H1 (cell line): ENCODE results near the gene ABI1. TPM values are rescaled to one million over a fixed set of nuclear protein-coding genes. Genes with fewer than 3 reads are reported as not detected.

Experiments
- ATF3 ChIP-seq: IDR thresholded peaks from 2 replicates; pipeline ENCODE4 v1.6.1; 2011; ENCODE audit warnings: low read depth, mild to moderate bottlenecking, low read length; ENCODE audit not compliant: insufficient read depth
- CHD1 ChIP-seq: IDR thresholded peaks from 2 replicates; pipeline ENCODE4 v1.6.1; 2012; ENCODE audit warnings: low read depth, low read length, improper control_type of control experiment
- E2F6 ChIP-seq: IDR thresholded peaks from 2 replicates; pipeline ENCODE4 v1.6.1; 2012; ENCODE audit warnings: inconsistent platforms
- EZH2 ChIP-seq: fragments of 200-600 bp; sonication (generic); IDR thresholded peaks from 2 replicates; pipeline ENCODE4 v1.7.1; 2012; ENCODE audit warnings: low read depth, mild to moderate bottlenecking, moderate library complexity, low read length, inconsistent platforms; ENCODE audit not compliant: severe bottlenecking
- POLR2A ChIP-seq, 2 experiments: IDR thresholded peaks; 1 replicate in 1 of 2; 2 replicates in 1 of 2; pipeline ENCODE4 v1.6.1; 2011; ENCODE audit warnings: low read depth in 2 of 2, low read length in 2 of 2, mild to moderate bottlenecking in 2 of 2; ENCODE audit errors: control extremely low read depth in 1 of 2
- POLR2AphosphoS5 ChIP-seq: IDR thresholded peaks from 2 replicates; pipeline ENCODE4 v1.6.1; 2011; ENCODE audit warnings: low read depth, low read length
- SIRT6 ChIP-seq: IDR thresholded peaks from one replicate; pipeline ENCODE4 v1.7.1; 2012; ENCODE audit warnings: low read length, inconsistent platforms
- TEAD4 ChIP-seq: IDR thresholded peaks from 2 replicates; pipeline ENCODE4 v1.6.1; 2012; ENCODE audit warnings: low read depth, low read length, inconsistent platforms, mixed read lengths
- polyA plus RNA-seq, 7 experiments: library from polyadenylated mRNA; depleted of rRNA in 3 of 7; stranded (reverse) in 5 of 7; unstranded in 2 of 7; fragments of >200 nt in 5 of 7; fragments of 200-250 nt in 2 of 7; gene quantifications; 1 replicate in 5 of 7; 2 replicates in 1 of 7; 4 replicates in 1 of 7; pipeline versions ENCODE4 v1.2.1 to v1.2.3, GENCODE V29; 2011 to 2013; ENCODE audit warnings: missing spikeins in 2 of 7, mixed read lengths in 2 of 7
- total RNA-seq: library from RNA; stranded (reverse); fragmentation: NEBNext Ultra II Directional; extraction: Animal tissue kit (Norgen Biotek cat#: 25700); gene quantifications from 2 replicates; pipeline ENCODE4 v1.2.1, GENCODE V29; 2021

The ABI1 gene
- total and polyA plus RNA-seq, 2 of the 8 experiments (the other 6 are each of a cell fraction or from before 2014, with no cell fraction given) = 35.4 to 37.0 TPM

GRCh38 chr10:26887611-26888215 lies 27.0 kb upstream of the ABI1 start (continued):
- no peak for TF ChIP-seq E2F6
- TF ChIP-seq POLR2AphosphoS5 = no peak
- no peak for TF ChIP-seq SIRT6
- no peak for TF ChIP-seq POLR2A (IDR thresholded peaks at IDR 0.05; ENCODE audit: control extremely low read depth in 1 of 2, low read depth in 2 of 2, low read length in 2 of 2)
- TF ChIP-seq EZH2 = no peak
- no peak for TF ChIP-seq ATF3
- no peak for TF ChIP-seq CHD1
- no peak for TF ChIP-seq TEAD4
